ENCODE results near the gene ZSCAN26.

DNA sequence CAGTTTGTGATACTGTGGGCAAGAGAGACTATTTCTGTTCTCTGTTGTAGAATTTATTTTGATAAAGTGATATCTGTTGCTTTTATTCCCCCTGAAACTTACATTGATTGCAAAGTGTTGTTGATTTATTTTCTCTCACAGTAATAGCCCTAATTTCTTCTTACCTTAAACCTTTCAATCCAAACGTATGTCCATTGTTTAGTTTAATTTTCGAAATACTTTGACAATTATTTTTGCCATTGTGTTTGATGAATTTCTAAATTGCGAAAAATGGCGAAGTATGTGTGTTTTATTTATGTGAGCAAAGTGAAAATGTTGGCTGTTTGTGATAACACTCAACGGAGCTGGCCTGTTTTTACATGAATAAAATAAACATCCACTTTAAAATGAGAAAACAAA, 381 bp upstream of the ZSCAN26 start:
- TF ChIP-seq, protein P1, sequence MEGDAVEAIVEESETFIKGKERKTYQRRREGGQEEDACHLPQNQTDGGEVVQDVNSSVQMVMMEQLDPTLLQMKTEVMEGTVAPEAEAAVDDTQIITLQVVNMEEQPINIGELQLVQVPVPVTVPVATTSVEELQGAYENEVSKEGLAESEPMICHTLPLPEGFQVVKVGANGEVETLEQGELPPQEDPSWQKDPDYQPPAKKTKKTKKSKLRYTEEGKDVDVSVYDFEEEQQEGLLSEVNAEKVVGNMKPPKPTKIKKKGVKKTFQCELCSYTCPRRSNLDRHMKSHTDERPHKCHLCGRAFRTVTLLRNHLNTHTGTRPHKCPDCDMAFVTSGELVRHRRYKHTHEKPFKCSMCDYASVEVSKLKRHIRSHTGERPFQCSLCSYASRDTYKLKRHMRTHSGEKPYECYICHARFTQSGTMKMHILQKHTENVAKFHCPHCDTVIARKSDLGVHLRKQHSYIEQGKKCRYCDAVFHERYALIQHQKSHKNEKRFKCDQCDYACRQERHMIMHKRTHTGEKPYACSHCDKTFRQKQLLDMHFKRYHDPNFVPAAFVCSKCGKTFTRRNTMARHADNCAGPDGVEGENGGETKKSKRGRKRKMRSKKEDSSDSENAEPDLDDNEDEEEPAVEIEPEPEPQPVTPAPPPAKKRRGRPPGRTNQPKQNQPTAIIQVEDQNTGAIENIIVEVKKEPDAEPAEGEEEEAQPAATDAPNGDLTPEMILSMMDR (IDR thresholded peaks at IDR 0.05; ENCODE audit: poor library complexity, severe bottlenecking): no peak
- TF ChIP-seq SMC3 (conservative IDR thresholded peaks at IDR 0.05; ENCODE audit: poor library complexity): no peak
